ENCODE data around the gene CEP295NL.
"Not testable (repeated sequence)": the region's sequence is repeated elsewhere in the genome, so short reads cannot be mapped to it uniquely, and the experiment has no call there.

CEP295NL gene

DNA sequence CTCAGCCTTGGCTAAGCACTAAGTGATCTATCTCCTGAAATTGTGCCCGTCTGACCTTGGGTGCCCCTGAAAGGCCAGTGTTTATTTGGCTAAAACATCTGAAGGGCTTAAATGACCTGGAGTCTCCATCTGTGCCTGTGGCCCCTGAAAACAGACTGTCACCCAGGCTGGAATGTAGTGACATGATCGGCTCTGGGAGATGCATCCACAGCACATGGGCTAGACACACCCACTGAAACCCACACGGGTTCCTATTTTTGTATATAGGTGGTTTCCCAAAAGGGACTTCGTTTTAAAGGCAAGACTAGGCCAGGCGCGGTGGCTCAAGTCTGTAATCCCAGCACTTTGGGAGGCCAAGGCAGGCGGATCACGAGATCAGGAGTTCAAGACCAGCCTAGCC lies 13.5 kb downstream of the CEP295NL start:
- DNase-seq (ENCODE audit: low read depth in 2 of 3, low spot score in 2 of 3) = no peak

DNA sequence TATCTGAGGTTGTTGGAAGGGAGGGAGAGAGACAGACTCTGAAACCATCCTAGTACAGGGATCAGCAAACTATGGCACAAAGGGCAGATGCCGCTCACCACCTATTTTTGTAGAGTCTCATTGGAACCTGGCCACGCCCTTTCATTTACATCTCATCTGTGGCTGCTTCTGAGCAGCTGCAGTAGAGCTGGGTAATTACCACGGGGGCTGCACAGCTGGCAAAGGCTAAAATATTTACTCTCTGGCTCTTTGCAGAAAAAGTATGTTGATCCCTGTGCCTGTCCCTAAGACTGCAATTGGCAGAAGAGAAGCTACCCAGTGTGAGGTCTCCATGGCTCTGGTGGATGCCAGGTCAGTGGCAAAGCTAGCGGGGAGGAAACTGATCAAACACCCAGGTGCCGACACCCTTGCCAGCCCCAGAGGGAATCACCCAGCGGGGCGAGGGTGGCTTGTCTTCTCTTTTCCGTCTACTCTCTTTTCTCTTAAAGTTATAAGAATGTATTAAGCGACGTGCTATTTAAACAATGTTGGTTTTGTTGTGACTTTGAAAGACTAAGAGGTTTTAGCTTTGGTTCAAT lies 14.0 kb downstream of the CEP295NL start:
- DNase-seq (ENCODE audit: low read depth in 2 of 3, low spot score in 2 of 3) = no peak

DNA sequence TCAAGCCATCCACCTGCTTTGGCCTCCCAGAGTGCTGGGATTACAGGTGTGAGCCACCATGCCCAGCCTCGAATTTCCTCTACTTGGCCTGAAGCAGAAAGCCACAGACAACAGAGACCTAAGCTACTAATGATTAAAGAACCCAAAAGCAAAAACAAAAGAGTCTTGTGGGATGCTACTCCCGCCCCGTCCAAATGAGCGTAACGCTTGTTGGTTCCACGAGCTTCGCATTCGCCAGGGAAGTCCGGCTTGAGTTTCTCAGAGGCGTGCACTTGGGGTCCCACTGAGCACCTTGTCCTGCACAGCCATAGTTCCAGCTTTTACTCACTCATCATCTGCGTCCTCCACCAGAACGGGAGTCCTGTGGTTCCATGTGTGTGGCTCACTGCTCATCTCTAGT lies 16.0 kb downstream of the CEP295NL start:
- DNase-seq (ENCODE audit: low read depth in 2 of 3, low spot score in 2 of 3) = no peak

DNA sequence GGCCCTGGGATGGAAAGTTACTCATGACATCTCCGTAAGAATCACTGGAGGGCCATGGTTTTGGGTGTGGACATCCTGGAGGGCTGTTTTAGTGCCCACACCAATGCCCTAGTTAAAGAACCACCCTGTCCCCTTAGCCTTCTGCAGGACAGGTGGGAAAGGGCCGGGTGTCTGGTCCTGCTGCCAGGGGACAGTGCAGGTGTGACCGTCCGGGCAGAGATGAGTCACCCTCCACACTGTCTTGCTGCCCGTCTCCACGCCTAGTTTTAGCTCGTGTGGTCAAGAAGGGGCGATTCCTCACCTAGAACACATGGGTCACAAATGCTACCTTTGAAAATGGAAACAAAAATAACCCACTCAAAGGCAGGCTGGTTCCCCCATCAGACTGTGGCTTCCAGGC lies 17.0 kb downstream of the CEP295NL start:
- DNase-seq (ENCODE audit: low read depth in 2 of 3, low spot score in 2 of 3) = no peak

DNA sequence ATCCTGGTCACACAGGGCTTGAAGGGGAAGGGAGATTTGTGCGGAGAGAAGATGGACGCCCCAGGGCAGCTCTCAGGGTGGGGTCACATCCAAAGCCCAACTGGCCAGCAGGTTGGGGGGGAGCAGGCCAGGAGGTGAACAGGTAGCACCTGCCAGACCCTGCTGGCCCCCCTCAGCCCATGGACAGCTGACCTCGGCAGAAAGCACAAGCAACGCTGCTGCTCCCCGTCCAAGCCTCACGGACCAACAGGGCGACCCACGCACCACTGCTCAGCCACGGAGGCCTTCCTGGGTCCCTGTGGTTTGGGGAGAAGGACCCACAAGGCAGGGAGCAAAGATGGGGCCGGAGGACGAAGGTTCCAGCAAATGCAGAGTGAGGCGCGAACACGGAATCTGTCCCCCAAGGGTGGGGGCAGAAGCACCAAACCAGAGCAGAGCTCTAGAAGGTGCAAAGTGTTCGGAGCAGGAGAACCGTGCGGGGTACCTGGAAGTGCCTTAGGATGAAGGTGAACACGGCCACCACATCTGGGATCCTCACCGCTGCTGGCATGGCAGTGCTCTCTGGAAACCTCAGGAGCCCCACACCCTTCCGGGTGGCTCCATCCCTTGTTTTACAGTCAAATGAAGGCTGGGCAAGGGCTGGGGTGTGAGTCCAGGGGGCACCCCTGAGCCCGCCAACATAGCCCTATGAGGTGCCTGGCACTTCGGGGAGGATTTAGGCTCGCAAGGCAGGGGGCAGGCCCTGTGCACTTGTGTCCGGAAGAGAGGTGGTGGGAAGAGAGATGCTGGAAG lies 17.9 kb downstream of the CEP295NL start:
- no peak for DNase-seq (ENCODE audit: low read depth in 2 of 3, low spot score in 2 of 3)

DNA sequence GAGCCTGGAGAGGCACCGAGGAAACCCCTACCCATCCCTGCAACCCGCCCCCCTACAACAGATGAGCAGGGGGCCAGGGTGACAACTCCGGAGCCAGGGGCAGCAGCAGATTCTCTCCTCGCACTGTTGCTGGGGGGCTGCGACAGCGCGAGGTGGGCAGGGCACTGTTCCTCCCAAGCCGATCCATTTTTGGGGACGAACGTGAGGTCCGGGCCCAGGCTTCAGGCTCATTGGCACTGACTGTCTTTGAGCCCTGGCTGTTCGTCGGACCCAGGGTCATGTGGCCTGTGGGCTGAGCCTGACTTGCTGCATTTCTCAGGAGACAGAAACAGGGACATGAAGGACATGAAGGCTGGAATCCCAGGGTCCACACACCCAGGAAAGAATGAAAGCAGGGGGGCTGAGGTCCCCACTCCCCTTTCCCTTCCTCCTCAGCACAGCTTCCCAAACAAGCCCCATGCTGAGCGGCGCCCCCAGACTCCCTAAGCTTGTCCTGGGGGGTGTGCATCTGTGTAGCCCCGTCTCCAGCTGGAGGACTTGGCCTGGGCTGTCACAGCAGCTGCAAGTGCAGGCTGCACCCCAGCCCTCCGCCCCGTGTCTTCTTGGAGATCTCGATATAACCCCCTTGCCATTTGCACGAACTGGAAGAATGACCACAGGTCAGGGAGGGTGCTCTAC lies 18.7 kb downstream of the CEP295NL start:
- no peak for DNase-seq (ENCODE audit: low read depth in 2 of 3, low spot score in 2 of 3)

DNA sequence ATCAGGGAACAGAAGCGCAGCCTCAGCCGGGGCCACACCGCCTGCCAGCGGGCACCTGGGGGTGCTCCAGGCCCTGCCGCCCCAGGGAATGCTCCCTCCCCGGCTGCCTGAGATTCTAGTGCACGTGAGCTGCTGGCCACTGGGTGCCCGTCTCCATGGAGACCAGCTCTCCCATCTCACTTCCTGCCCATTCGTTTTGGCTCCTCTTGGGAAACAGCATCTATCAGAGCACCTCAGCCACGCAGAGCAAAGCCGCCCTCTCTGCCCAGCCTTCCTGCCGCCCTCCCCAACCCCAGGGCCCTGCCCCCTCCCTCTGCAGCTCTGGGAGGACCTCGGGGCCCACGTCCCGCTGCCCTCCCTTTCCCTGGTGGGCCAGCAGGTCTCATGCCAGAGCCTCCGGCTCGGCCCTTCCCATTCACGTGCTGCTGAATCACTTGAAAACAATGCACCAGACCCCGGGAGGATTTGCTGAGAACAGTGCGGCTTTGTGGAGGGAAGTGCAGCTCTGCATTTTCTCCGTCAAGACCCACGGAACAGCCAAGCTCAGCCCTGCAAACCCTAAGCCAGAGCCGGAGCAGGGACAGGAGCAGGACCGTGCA lies 19.4 kb downstream of the CEP295NL start:
- no peak for DNase-seq (ENCODE audit: low read depth in 2 of 3, low spot score in 2 of 3)

DNA sequence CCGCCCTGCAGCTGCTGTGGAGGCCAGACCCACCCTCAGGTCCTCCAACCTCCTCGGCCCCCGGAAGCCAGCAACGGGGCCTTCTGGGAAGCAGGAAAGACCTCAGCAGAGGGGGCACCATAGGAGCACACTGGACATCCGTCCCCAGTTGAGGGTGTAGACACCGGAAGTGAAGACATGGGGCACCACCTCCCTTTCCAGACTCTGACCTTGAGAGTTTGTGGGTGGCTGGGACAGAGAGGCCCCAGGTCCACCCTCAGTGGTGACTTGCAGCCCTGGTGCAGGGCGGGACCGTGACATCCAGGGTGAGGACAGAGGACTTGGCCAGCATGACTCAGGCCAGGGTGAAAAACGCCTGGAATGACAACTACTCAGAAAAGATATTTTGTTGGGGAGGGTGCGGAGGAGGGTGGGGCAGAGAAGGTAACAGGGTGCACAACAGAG lies 19.9 kb downstream of the CEP295NL start:
- no peak for DNase-seq (ENCODE audit: low read depth in 2 of 3, low spot score in 2 of 3)

DNA sequence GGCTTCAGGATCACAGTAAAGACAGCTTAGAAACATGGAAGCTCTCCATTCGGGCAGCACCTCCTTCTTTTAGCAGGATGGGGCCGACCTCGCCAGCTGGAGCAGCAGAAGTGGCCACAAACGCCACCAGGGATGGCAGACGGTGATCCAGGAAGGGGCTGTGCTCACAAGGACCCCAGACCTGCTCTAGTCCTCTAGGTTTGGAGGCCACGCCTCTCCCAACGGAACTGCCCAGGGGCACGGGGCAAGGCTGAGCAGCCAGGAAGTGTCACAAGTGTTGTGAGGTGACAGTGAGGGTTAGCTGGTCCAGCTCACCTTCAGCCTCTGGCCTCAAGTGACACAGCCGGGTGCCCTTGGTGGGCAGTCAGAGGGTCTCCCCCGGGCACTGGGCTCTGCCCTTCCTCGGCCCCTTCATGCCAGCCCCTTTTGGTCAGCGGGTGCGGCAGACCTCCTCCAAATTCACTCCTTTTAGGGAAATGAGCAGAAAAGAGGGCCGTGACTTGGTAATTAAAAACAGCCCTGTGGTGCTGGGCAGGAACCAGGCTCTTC lies 20.4 kb downstream of the CEP295NL start:
- DNase-seq (ENCODE audit: low read depth in 2 of 3, low spot score in 2 of 3) = no peak

DNA sequence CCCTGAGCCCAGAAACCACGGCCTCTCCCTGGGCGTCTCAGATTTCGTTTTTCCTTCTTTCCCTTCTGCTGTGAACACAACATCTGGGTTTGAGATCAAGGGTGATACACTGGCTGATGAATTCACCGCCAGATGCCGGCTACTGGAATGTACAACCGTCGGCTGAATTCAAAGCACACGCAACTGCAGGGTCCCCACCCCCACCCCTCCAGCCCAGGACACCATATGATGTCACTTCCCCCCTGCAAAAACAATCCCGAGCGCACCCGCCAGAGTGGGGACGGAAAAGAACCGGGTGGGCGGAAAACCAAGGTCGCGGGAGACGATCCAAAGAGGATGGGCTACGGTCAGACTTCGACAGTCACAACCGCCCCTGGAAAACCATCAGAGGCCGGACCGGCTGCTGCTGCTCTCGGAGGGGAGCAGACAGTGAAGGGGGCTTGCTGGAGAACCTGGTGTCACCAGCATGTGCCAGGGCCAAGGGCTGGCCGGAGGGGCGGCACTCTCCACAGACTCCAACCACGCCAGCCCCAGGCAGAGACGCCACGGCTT lies 23.3 kb downstream of the CEP295NL start:
- no peak for DNase-seq (ENCODE audit: low read depth in 2 of 3, low spot score in 2 of 3)

DNA sequence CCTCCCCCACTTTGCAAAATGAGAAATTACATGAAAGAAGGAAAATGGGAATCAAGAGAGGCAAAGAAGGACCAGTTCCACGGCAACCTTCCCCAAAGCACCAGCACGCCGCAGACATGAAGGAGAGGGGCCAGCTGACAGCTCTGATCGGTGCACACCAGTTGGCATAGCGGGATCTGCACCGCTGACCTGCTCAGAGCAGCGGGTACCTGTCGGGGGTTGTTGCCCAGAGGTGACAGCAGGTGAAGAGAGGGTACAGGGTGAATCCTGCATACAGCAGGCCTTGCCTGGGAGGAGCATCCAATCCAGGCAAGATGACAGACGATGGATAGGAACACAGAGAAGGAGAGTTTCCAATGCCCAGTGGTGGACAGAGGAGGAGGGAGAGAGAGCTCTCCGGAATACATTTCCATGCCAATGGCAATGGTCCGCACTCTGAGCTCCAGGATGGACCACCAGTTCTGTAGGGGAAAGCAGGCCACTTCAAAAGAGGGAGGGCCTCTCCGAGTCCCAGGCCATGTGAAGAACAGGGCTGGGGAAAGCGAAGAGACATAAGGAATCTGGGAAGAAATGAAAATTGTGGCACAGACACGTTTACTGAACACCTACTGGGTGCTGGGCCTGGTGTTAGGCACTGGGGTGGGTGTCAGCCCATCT lies 24.0 kb downstream of the CEP295NL start:
- no peak for DNase-seq (ENCODE audit: low read depth in 2 of 3, low spot score in 2 of 3)

DNA sequence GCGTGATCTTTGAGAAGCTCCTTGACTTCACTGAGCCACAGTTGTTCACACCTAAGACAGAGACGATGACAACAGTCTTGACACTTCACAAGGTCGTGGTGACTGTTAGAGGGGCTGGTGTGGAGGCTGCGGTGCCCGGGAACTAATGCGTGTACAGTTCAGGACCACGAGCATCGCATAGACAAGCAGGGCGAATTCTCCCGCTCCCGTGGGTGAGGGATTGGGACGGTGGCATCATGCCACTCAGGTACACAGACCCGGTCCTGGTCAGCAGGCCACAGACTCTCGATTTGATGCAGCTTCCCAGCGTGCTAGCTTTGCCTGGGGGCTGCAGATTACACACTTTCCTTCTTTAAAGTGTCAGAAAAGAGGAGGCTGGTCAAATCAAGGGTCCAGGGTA lies 24.7 kb downstream of the CEP295NL start:
- no peak for DNase-seq (ENCODE audit: low read depth in 2 of 3, low spot score in 2 of 3)

DNA sequence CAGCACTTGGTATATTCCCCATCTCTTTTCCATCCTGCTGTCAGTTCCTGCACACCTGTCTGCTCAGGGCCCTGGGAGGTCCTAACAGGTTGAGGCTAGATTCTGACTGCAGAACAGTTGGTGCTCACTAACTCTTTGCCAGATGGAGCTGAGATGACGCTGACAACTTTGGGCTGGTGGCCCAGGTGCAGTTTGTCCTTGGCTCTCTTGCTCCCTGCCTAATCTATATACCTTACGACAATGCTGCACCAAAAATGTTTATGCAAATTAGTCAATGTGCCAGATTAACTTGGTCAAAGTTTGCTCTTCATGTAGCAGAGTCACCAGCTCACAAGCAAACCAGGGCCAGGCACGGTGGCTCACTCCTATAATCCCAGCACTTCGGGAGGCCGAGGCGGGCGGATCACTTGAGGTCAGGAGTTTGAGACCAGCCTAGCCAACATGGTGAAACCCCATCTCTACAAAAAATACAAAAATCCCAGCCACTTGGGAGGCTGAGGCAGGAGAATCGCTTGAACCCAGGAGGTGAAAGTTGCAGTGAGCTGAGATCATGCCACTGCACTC lies 26.0 kb downstream of the CEP295NL start:
- not testable (repeated sequence) for DNase-seq (ENCODE audit: low read depth in 2 of 3, low spot score in 2 of 3)

DNA sequence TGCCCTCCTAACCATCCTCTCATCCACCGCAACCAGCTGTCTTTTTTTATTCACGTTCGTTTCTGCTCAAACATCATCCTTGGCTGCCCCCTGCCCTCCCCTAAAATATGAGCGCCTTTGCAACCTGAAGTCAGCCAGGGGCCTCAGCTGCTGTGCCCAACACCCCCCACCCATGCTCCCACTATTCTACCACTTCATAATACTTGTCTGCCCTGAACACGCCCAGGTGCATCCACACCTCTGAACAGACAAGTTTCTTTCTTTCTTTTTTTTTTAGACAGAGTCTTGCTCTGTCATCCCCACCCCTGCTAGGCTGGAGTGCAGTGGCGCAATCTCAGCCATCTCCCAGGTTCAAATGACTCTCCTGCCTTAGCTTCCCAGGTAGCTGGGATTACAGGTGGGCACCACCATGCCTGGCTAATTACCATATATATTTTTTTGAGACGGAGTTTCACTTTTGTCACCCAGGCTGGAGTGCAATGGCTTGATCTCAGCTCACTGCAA lies 26.9 kb downstream of the CEP295NL start:
- DNase-seq (ENCODE audit: low read depth in 2 of 3, low spot score in 2 of 3) = no peak

DNA sequence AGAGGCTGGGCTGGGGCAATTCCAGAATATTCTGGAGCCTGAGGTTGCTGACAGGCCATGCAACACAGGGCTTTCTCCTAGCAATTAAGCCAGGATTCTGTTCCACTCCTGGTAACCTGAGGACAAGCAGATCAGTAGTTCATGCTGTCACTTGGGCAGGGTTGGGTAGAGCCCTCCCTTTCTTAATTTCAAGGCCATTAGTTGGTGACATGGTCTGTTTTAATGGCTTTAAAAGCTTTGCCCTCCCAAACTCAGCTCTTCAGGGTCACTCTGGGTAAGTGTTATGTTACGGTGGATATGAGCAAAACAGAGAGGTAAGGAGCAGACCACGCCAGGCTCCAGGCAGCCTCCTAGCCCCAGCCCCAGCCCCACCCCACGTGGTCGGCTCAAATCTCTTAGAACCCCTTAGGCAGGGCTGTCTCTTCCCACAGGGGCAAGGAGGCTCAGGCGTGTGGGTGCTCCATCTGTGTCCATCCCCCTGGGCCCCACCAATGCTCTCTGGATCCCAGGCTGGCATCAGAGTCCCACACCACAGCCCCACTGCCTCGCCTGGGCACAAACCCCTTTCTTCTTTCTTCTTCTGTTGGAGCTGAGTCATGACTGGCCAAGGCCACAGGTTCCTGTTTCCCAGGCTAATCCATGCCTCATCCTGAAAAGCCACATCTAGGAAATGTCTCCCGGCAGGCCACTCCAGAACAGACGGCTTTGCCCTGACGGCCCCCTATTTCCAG lies 27.5 kb downstream of the CEP295NL start:
- DNase-seq (ENCODE audit: low read depth in 2 of 3, low spot score in 2 of 3) = no peak

DNA sequence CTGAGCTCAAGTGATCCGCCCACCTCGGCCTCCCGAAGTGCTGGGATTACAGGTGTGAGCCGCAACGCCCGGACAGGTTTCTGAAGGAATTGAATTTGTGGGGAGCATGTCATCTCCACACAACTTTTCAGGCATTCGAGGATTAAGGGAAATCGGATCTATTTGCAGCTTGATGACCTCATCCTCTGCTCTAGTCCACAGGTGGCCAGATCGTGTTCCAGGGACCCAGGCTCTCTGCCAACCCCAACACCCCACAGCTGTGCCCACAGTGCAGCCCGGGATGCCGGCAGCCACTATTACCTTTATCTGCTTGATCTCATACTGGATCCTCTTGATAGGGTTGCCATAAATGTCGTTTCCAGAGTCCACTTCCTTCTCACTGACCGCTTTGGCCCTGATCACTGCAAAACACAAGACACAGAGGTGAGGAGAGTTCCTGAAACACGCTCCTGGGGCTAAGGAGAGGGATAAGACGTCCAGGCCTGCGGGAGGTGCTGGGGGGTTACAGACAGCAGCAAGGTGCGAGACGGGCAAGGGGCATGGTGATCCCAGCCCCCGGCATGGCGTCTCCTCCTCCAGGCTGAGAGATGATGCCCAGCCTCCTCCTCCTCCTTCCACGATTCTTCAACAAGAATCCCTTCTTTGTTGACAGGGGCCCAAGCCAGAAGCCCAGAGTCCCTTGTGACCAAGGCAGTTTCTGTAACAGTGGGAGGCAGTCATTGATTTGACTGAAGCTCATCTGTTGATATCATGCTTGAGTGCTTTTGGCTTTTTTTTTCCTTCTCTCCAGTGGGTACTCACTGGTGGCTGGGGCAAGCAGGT lies 29.3 kb downstream of the CEP295NL start:
- no peak for DNase-seq (ENCODE audit: low read depth in 2 of 3, low spot score in 2 of 3)

DNA sequence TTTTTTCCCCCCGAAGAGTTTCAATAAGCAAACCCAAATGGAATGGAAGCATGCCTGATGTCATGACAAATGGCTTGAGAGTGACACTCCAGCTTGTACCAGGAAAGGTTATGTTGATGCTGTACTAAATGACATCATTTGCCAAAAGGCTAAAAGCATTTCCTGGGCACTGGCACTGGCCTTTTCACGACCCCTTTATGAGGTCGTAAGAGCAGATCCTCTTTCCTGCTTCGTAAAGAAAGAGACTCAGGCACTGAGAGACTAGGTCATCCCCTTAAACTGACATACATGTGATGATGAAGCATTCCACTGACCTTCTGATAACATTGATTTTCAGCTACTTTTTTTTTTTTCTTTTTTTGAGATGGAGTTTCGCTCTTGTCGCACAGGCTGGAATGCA lies 30.5 kb downstream of the CEP295NL start:
- DNase-seq (ENCODE audit: low read depth in 2 of 3, low spot score in 2 of 3) = no peak

DNA sequence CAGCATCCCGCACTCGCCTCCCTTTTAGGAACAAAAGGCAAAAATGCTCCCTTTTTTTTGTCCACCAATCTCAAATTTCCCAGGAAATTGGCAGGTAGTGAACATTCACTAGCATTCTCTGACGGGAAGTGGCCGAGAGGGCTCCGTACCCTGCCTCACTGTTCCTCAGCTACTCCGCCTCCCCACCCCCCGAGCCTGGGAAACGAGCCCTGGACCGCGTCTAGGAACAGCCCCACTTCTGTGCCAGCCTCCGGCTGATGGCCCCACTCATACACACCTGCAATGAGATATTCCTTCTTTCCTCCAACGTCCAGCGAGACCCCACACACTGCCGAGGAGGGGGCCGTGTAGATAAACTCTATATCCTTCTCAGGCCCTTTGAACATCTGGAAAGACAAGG lies 32.4 kb downstream of the CEP295NL start:
- no peak for DNase-seq (ENCODE audit: low read depth in 2 of 3, low spot score in 2 of 3)

DNA sequence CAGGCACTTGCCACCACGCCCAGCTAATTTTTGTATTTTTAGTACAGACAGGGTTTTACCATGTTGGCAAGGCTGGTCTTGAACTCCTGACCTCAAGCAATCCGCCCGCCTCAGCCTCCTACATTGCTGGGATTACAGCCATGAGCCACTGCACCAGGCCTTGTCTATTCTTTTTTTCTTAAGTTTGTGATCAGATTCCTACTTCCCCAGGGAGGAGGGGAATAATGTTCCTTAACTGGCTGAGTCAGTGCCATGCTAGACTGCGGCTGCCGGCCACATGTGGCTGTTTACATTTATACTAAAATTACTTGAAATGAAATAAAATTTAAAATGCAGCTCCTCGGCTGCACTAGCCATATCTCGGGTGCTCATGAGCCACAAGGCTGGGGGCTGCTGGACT lies 34.6 kb downstream of the CEP295NL start:
- no peak for DNase-seq (ENCODE audit: low read depth in 2 of 3, low spot score in 2 of 3)
